HEK293 (cell line): ENCODE data around the gene QRSL1.

ENCODE experiments used
- CTCF ChIA-PET: fragments of 350-600 bp; formaldehyde crosslinking; extraction: SDS; loops from one replicate; lab custom pipeline; 2021; ENCODE audit warnings: antibody characterized with exemption; lab: Yijun Ruan, JAX
- POLR2A ChIA-PET: fragments of 300-600 bp; formaldehyde crosslinking; extraction: SDS; loops from one replicate; lab custom pipeline; 2020; ENCODE audit warnings: antibody characterized with exemption, inconsistent platforms; lab: Yijun Ruan, JAX
- H3K27ac ChIP-seq: fragments of 200-500 bp; sonication (Bioruptor generic); 2 replicates; pipeline ENCODE4 v1.5.1; 2014; ENCODE audit warnings: low read depth, low read length, control low read depth, inconsistent platforms; ENCODE audit errors: extremely low read depth
- H3K36me3 ChIP-seq, 2 experiments: fragments of 200-500 bp in 1 of 2; sonication (Bioruptor generic) in 1 of 2; 1 replicate in 1 of 2; 2 replicates in 1 of 2; pipeline ENCODE4 v1.5.1; 2014 to 2017; ENCODE audit warnings: inconsistent platforms in 2 of 2, low read length in 2 of 2; ENCODE audit not compliant: control insufficient read depth in 2 of 2, insufficient read depth in 1 of 2
- H3K4me1 ChIP-seq: fragments of 200-500 bp; sonication (Bioruptor generic); 2 replicates; pipeline ENCODE4 v1.5.1; 2014; ENCODE audit warnings: mild to moderate bottlenecking, low read length, inconsistent platforms; ENCODE audit not compliant: control insufficient read depth, insufficient read depth
- H3K4me3 ChIP-seq: 2 replicates; pipeline ENCODE4 v1.5.1; 2011; ENCODE audit warnings: low read depth, mild to moderate bottlenecking, control low read depth, low read length, moderate library complexity
- H3K9me3 ChIP-seq: fragments of 200-500 bp; sonication (Bioruptor generic); 2 replicates; pipeline ENCODE4 v1.5.1; 2014; ENCODE audit warnings: low read depth, low read length, inconsistent platforms; ENCODE audit not compliant: control insufficient read depth, insufficient read depth
- GFI1B ChIP-seq: fragments of 450-650 bp; formaldehyde crosslinking; IDR thresholded peaks from 2 replicates; pipeline ENCODE4 v1.5.1; 2016; ENCODE audit warnings: missing biosample characterization, missing genetic modification characterization
- HOXD13 ChIP-seq: sonication (generic); formaldehyde crosslinking; IDR thresholded peaks from 2 replicates; pipeline ENCODE4 v1.8.0; 2022; ENCODE audit warnings: missing genetic modification reagents, borderline replicate concordance
- KLF16 ChIP-seq: fragments of 450-650 bp; formaldehyde crosslinking; IDR thresholded peaks from 2 replicates; pipeline ENCODE4 v1.5.1; 2017; ENCODE audit warnings: missing biosample characterization, missing genetic modification characterization
- MYNN ChIP-seq: fragments of 450-650 bp; formaldehyde crosslinking; IDR thresholded peaks from 2 replicates; pipeline ENCODE4 v1.5.1; 2016; ENCODE audit warnings: missing biosample characterization, missing genetic modification characterization, borderline replicate concordance
- TSHZ1 ChIP-seq: fragments of 450-650 bp; formaldehyde crosslinking; IDR thresholded peaks from 2 replicates; pipeline ENCODE4 v1.5.1; 2016; ENCODE audit warnings: missing biosample characterization, missing genetic modification characterization, borderline replicate concordance
- ZBTB20 ChIP-seq: fragments of 450-650 bp; formaldehyde crosslinking; IDR thresholded peaks from 2 replicates; pipeline ENCODE4 v1.5.1; 2016; ENCODE audit warnings: missing biosample characterization, missing genetic modification characterization
- ZBTB21 ChIP-seq: fragments of 450-650 bp; formaldehyde crosslinking; IDR thresholded peaks from 2 replicates; pipeline ENCODE4 v1.5.1; 2017; ENCODE audit warnings: missing biosample characterization, missing genetic modification characterization
- ZBTB7A ChIP-seq: fragments of 450-650 bp; formaldehyde crosslinking; IDR thresholded peaks from 2 replicates; pipeline ENCODE4 v1.5.1; 2016; ENCODE audit warnings: low read depth, missing biosample characterization, missing genetic modification characterization
- ZFP37 ChIP-seq: fragments of 450-650 bp; formaldehyde crosslinking; IDR thresholded peaks from 2 replicates; pipeline ENCODE4 v1.5.1; 2016; ENCODE audit warnings: missing biosample characterization, missing genetic modification characterization
- ZIC2 ChIP-seq: fragments of 450-650 bp; formaldehyde crosslinking; IDR thresholded peaks from 2 replicates; pipeline ENCODE4 v1.5.1; 2016; ENCODE audit warnings: missing biosample characterization, missing genetic modification characterization
- ZNF146 ChIP-seq: fragments of 450-650 bp; formaldehyde crosslinking; IDR thresholded peaks from 2 replicates; pipeline ENCODE4 v1.5.1; 2016; ENCODE audit warnings: missing biosample characterization, missing genetic modification characterization
- ZNF221 ChIP-seq: fragments of 450-650 bp; formaldehyde crosslinking; IDR thresholded peaks from 2 replicates; pipeline ENCODE4 v1.5.1; 2017; ENCODE audit warnings: missing biosample characterization, missing genetic modification characterization, borderline replicate concordance
- ZNF280C ChIP-seq: fragments of 450-650 bp; formaldehyde crosslinking; IDR thresholded peaks from 2 replicates; pipeline ENCODE4 v1.5.1; 2016; ENCODE audit warnings: missing biosample characterization, missing genetic modification characterization
- ZNF514 ChIP-seq: fragments of 450-650 bp; formaldehyde crosslinking; IDR thresholded peaks from 2 replicates; pipeline ENCODE4 v1.5.1; 2016; ENCODE audit warnings: missing biosample characterization, missing genetic modification characterization
- ZNF530 ChIP-seq: fragments of 450-650 bp; formaldehyde crosslinking; IDR thresholded peaks from 2 replicates; pipeline ENCODE4 v1.5.1; 2016; ENCODE audit warnings: low read depth, missing biosample characterization, missing genetic modification characterization
- ZNF548 ChIP-seq: fragments of 450-650 bp; formaldehyde crosslinking; IDR thresholded peaks from 2 replicates; pipeline ENCODE4 v1.5.1; 2016; ENCODE audit warnings: missing biosample characterization, missing genetic modification characterization
- ZNF623 ChIP-seq: fragments of 450-650 bp; formaldehyde crosslinking; IDR thresholded peaks from 2 replicates; pipeline ENCODE4 v1.5.1; 2016; ENCODE audit warnings: missing biosample characterization, missing genetic modification characterization
- ZNF645 ChIP-seq: fragments of 450-650 bp; formaldehyde crosslinking; IDR thresholded peaks from 2 replicates; pipeline ENCODE4; 2016; ENCODE audit warnings: missing biosample characterization, missing genetic modification characterization
- ZNF768 ChIP-seq: fragments of 450-650 bp; formaldehyde crosslinking; IDR thresholded peaks from 2 replicates; pipeline ENCODE4 v1.5.1; 2018; ENCODE audit warnings: missing biosample characterization, mild to moderate bottlenecking, missing genetic modification characterization
- ZNF776 ChIP-seq: fragments of 450-650 bp; formaldehyde crosslinking; IDR thresholded peaks from 2 replicates; pipeline ENCODE4 v1.5.0; 2017; ENCODE audit warnings: missing biosample characterization, missing genetic modification characterization, borderline replicate concordance
- ZNF777 ChIP-seq: fragments of 450-650 bp; formaldehyde crosslinking; IDR thresholded peaks from 2 replicates; pipeline ENCODE4 v1.5.1; 2017; ENCODE audit warnings: missing biosample characterization, missing genetic modification characterization, borderline replicate concordance
- ZNF791 ChIP-seq: fragments of 450-650 bp; formaldehyde crosslinking; IDR thresholded peaks from 2 replicates; pipeline ENCODE4 v1.5.1; 2016; ENCODE audit warnings: missing biosample characterization, missing genetic modification characterization
- ZSCAN4 ChIP-seq: fragments of 450-650 bp; formaldehyde crosslinking; IDR thresholded peaks from 2 replicates; pipeline ENCODE4 v1.5.1; 2017; ENCODE audit warnings: missing biosample characterization, missing genetic modification characterization

QRSL1 gene

GRCh38 chr6:106612671-106613416 lies 16.5 kb upstream of the QRSL1 start:
- H3K36me3 ChIP-seq, result peaks cover 0 to 3% of the 10 kb centered on the region in 2 experiments; a peak in 1 of 3 replicates
- POLR2A ChIA-PET, result no interaction called here
- H3K9me3 ChIP-seq, result no peaks in the 10 kb centered on the region
- CTCF ChIA-PET, result interaction anchor here (0.6 to 1.3 kb wide), 4 partner anchors 46 to 367 kb away, joined by 3 to 5 read pairs (median 4); no protein-coding TSS in a partner anchor
- no peak overlapping the region for H3K4me3 ChIP-seq
- H3K27ac ChIP-seq, result no peak overlapping the region
- TF ChIP-seq ZIC2 (tag by site-specific recombination) (no peak), KLF16 (tag by site-specific recombination) (no peak), ZNF221 (tag by site-specific recombination) (no peak), GFI1B (tag by site-specific recombination) (no peak), ZNF146 (no peak), ZNF280C (tag by site-specific recombination) (no peak), ZNF548 (tag by site-specific recombination) (no peak), ZNF768 (no peak), ZBTB7A (no peak), MYNN (no peak), ZBTB20 (tag by site-specific recombination) (no peak), ZNF791 (tag by site-specific recombination) (no peak), ZNF645 (tag by site-specific recombination) (no peak), TSHZ1 (tag by site-specific recombination) (no peak)
- peaks cover 7% of the 10 kb centered on the region; the same call in 1 of the 2 replicates for H3K4me1 ChIP-seq

- TF ChIP-seq ZBTB21 (tag by site-specific recombination), result no peak
- no peak for TF ChIP-seq ZNF623 (tag by site-specific recombination)
- TF ChIP-seq HOXD13 (CRISPR knock-in tag), result no peak
- no peak for TF ChIP-seq ZNF530
- no peak for TF ChIP-seq ZIC2 (tag by site-specific recombination)
- TF ChIP-seq ZSCAN4 (tag by site-specific recombination), result no peak
- TF ChIP-seq ZFP37 (tag by site-specific recombination), result no peak
- TF ChIP-seq ZNF776 (tag by site-specific recombination), result no peak
- no peak for TF ChIP-seq ZNF777
- no peak for TF ChIP-seq ZNF514 (tag by site-specific recombination)
- TF ChIP-seq, all 188 proteins: peak for 0
- POLR2A ChIA-PET, result no interaction called here
- no peak overlapping the region for H3K4me3 ChIP-seq
- H3K9me3 ChIP-seq, result no peaks in the 10 kb centered on the region
- H3K4me1 ChIP-seq, result peaks cover 7% of the 10 kb centered on the region; the same call in 1 of the 2 replicates
- CTCF ChIA-PET, result interaction anchor here (0.6 to 1.3 kb wide), 5 partner anchors 47 to 365 kb away, joined by 3 to 5 read pairs (median 4); no protein-coding TSS in a partner anchor
- peaks cover 0 to 3% of the 10 kb centered on the region in 2 experiments; a peak in 1 of 3 replicates for H3K36me3 ChIP-seq
- no peak overlapping the region for H3K27ac ChIP-seq
Measured at GRCh38 chr6:106613590-106613989, 15.8 kb upstream of the QRSL1 start.
